Stimulated activated CD8-positive, alpha-beta memory T cell treated with anti-CD3 and anti-CD28 coated beads, Interleukin-7, amount 100 ng/mL, for 1 hour (primary cell): Measurements from ENCODE around the gene PCSK7.
"Not testable (repeated sequence)": the region's sequence is repeated elsewhere in the genome, so short reads cannot be mapped to it uniquely, and the experiment has no call there.

Experiments used
- DNase-seq, 2 donors: peaks; one replicate each; pipeline ENCODE4 v3.0.0-alpha.2; 2020; ENCODE audit warnings: low read depth in 2 of 2

Gene PCSK7

GRCh38 chr11:117218133-117218915 lies 13.5 kb downstream of the PCSK7 start:
- no peak for DNase-seq

GRCh38 chr11:117217141-117218084 lies 14.5 kb downstream of the PCSK7 start:
- DNase-seq: no peak

- no peak for DNase-seq
These were observed 17.3 kb downstream of the PCSK7 start for GRCh38 chr11:117214404-117215110.

GRCh38 chr11:117212697-117213355 lies 19.0 kb downstream of the PCSK7 start:
- DNase-seq: no peak

- no peak for DNase-seq
These were observed 21.3 kb downstream of the PCSK7 start for GRCh38 chr11:117210620-117211019.

GRCh38 chr11:117209351-117210125 lies 22.3 kb downstream of the PCSK7 start:
- not testable (repeated sequence) for DNase-seq

GRCh38 chr11:117208710-117209109 lies 23.2 kb downstream of the PCSK7 start:
- DNase-seq: not testable (repeated sequence)

GRCh38 chr11:117207481-117207880 lies 24.4 kb downstream of the PCSK7 start:
- not testable (repeated sequence) for DNase-seq

GRCh38 chr11:117206859-117207258 lies 25.0 kb downstream of the PCSK7 start:
- not testable (repeated sequence) for DNase-seq

- not testable (repeated sequence) for DNase-seq
These were observed 25.8 kb downstream of the PCSK7 start for GRCh38 chr11:117206111-117206510.

- no peak for DNase-seq
These were observed 26.6 kb downstream of the PCSK7 start for GRCh38 chr11:117205211-117205818.

GRCh38 chr11:117204283-117205080 lies 27.4 kb downstream of the PCSK7 start:
- DNase-seq: no peak

- DNase-seq: no peak
These were observed 28.8 kb downstream of the PCSK7 start for GRCh38 chr11:117203069-117203407.

- no peak for DNase-seq
These were observed 29.3 kb downstream of the PCSK7 start for GRCh38 chr11:117202386-117203068.

- no peak for DNase-seq
These were observed 30.1 kb downstream of the PCSK7 start for GRCh38 chr11:117201658-117202305.

GRCh38 chr11:117200813-117201657 lies 30.8 kb downstream of the PCSK7 start:
- no peak for DNase-seq
